IMR-90 (cell line): ENCODE results near the gene COL6A3. TPM values are rescaled to one million over a fixed set of nuclear protein-coding genes. Genes with fewer than 3 reads are reported as not detected.
A peak's percentile ranks its signal among the peaks of the same experiment; 100 is the strongest.

ENCODE experiments used
- ATAC-seq: fragments of 200-7000 bp; cut with Tn5 transposase; 2 replicates; pipeline ENCODE4 v1.9.1; 2020; ENCODE audit warnings: low read depth, mild to moderate bottlenecking, moderate library complexity
- BruUV-seq: library from RNA; stranded (reverse); fragments of 400-500 nt; replicated peaks from 2 replicates; lab custom pipeline; 2021; lab: Mats Ljungman, UMichigan
- CTCF ChIA-PET: fragments of 300-600 bp; formaldehyde crosslinking; extraction: SDS; loops from one replicate; lab custom pipeline; 2021; ENCODE audit warnings: antibody characterized with exemption; lab: Yijun Ruan, JAX
- POLR2A ChIA-PET: fragments of 300-600 bp; sonication (Branson Sonifier 250); formaldehyde crosslinking; loops from one replicate; lab custom pipeline; 2022; ENCODE audit warnings: antibody characterized with exemption; ENCODE audit not compliant: unreplicated experiment; lab: Charles Lee
- DNase-seq: peaks from one replicate; pipeline ENCODE4 v3.0.0; 2013
- H2AFZ ChIP-seq: replicated peaks from 2 replicates; pipeline ENCODE3; 2013; ENCODE audit warnings: low read length, mild to moderate bottlenecking; ENCODE audit not compliant: poor library complexity
- H2AK5ac ChIP-seq: 2 replicates; pipeline ENCODE4 v1.6.1; 2013; ENCODE audit warnings: low read depth, low read length, inconsistent platforms
- H2AK9ac ChIP-seq: replicated peaks from 2 replicates; pipeline ENCODE3; 2013; ENCODE audit warnings: mild to moderate bottlenecking, low read depth, low read length, moderate library complexity; ENCODE audit not compliant: poor library complexity
- H2BK120ac ChIP-seq: 2 replicates; pipeline ENCODE4 v1.6.1; 2013; ENCODE audit warnings: low read depth, low read length, inconsistent platforms
- H2BK15ac ChIP-seq: 3 replicates; pipeline ENCODE4 v1.6.1; 2013; ENCODE audit warnings: low read depth, low read length, inconsistent platforms
- H2BK20ac ChIP-seq: 2 replicates; pipeline ENCODE4 v1.6.1; 2013; ENCODE audit warnings: low read depth, mild to moderate bottlenecking, inconsistent platforms, low read length, moderate library complexity
- H2BK5ac ChIP-seq: 2 replicates; pipeline ENCODE4 v1.6.1; 2013; ENCODE audit warnings: mild to moderate bottlenecking, low read depth, low read length, inconsistent platforms; ENCODE audit not compliant: poor library complexity, severe bottlenecking
- H3K14ac ChIP-seq: replicated peaks from 2 replicates; pipeline ENCODE4 v1.6.1; 2013; ENCODE audit warnings: low read depth, low read length, inconsistent platforms
- H3K18ac ChIP-seq: 2 replicates; pipeline ENCODE4 v1.6.1; 2013; ENCODE audit warnings: low read depth, low read length, control low read depth
- H3K23ac ChIP-seq: 2 replicates; pipeline ENCODE4 v1.6.1; 2013; ENCODE audit warnings: low read depth, low read length, inconsistent platforms
- H3K27ac ChIP-seq: 2 replicates; pipeline ENCODE4 v1.5.1; 2013; ENCODE audit warnings: mild to moderate bottlenecking, control low read depth, low read length; ENCODE audit not compliant: insufficient read depth
- H3K27me3 ChIP-seq: 2 replicates; pipeline ENCODE4 v1.6.1; 2013; ENCODE audit warnings: low read length; ENCODE audit not compliant: control insufficient read depth, insufficient read depth
- H3K36me3 ChIP-seq: 2 replicates; pipeline ENCODE4 v1.6.1; 2013; ENCODE audit warnings: low read length, mixed read lengths; ENCODE audit not compliant: control insufficient read depth, insufficient read depth
- H3K4ac ChIP-seq: 2 replicates; pipeline ENCODE4 v1.6.1; 2013; ENCODE audit warnings: low read depth, low read length, inconsistent platforms
- H3K4me1 ChIP-seq: 2 replicates; pipeline ENCODE4 v1.6.1; 2013; ENCODE audit warnings: low read length, mixed read lengths; ENCODE audit not compliant: control insufficient read depth, insufficient read depth
- H3K4me2 ChIP-seq: 2 replicates; pipeline ENCODE4 v1.6.1; 2013; ENCODE audit warnings: low read depth, mild to moderate bottlenecking, control low read depth, low read length, moderate library complexity
- H3K4me3 ChIP-seq: 2 replicates; pipeline ENCODE4 v1.5.1; 2013; ENCODE audit warnings: low read depth, mild to moderate bottlenecking, control low read depth, low read length, moderate library complexity; ENCODE audit not compliant: insufficient read depth
- H3K56ac ChIP-seq: 2 replicates; pipeline ENCODE4 v1.6.1; 2013; ENCODE audit warnings: low read length, inconsistent platforms; ENCODE audit not compliant: insufficient read depth; ENCODE audit errors: extremely low read depth
- H3K79me1 ChIP-seq, 2 experiments: 2 replicates each; pipeline ENCODE4 v1.6.1; 2013; ENCODE audit warnings: low read length in 2 of 2, inconsistent platforms in 1 of 2, low read depth in 1 of 2
- H3K9ac ChIP-seq: 2 replicates; pipeline ENCODE4 v1.6.1; 2013; ENCODE audit warnings: low read depth, low read length, control low read depth
- H3K9me1 ChIP-seq: 2 replicates; pipeline ENCODE4 v1.6.1; 2013; ENCODE audit warnings: low read length, inconsistent platforms; ENCODE audit not compliant: insufficient read depth
- H3K9me3 ChIP-seq: 2 replicates; pipeline ENCODE4 v1.6.1; 2013; ENCODE audit warnings: low read length; ENCODE audit not compliant: control insufficient read depth, insufficient read depth
- H4K20me1 ChIP-seq: 2 replicates; pipeline ENCODE4 v1.6.1; 2013; ENCODE audit warnings: low read length, inconsistent platforms; ENCODE audit not compliant: insufficient read depth
- H4K5ac ChIP-seq: 2 replicates; pipeline ENCODE4 v1.6.1; 2013; ENCODE audit warnings: mild to moderate bottlenecking, low read depth, low read length, control low read depth
- H4K8ac ChIP-seq, 2 experiments: 2 replicates each; pipeline ENCODE4 v1.6.1; 2013; ENCODE audit warnings: low read depth in 2 of 2, low read length in 2 of 2, control low read depth in 1 of 2, inconsistent platforms in 1 of 2
- H4K91ac ChIP-seq: 2 replicates; pipeline ENCODE4 v1.6.1; 2013; ENCODE audit warnings: low read depth, low read length, inconsistent platforms; ENCODE audit not compliant: insufficient read depth
- MAFK ChIP-seq: IDR thresholded peaks from 2 replicates; pipeline ENCODE4 v1.6.1; 2012; ENCODE audit warnings: low read depth, low read length, improper control_type of control experiment
- WGBS, 2 experiments: methylation state at CpG; one replicate each; pipeline versions ENCODE4 v1.1.5 to v1.1.7; 2013; ENCODE audit warnings: missing lambda C conversion rate in 2 of 2; ENCODE audit not compliant: insufficient read length in 1 of 2; ENCODE audit errors: extremely low coverage in 2 of 2; 5-methylcytosine and 5-hydroxymethylcytosine counted together
- dilution Hi-C: fragments of 300-500 bp; cut with HindIII; formaldehyde crosslinking; loops from one replicate; pipeline ENCODE4 v1.14.3; 2018; ENCODE audit warnings: low sequenced_read_pairs; ENCODE audit not compliant: unreplicated experiment
- in situ Hi-C: fragments of 300-500 bp; cut with MboI; formaldehyde crosslinking; loops from 3 replicates; pipeline ENCODE4 v1.14.3; 2019; ENCODE audit warnings: low sequenced_read_pairs, inconsistent platforms, mixed read lengths
- intact Hi-C: fragments of 100-400 bp; cut with micrococcal nuclease; formaldehyde crosslinking; loops from 2 replicates; pipeline ENCODE4 v1.10.0; 2022
- polyA plus RNA-seq, 3 experiments: library from polyadenylated mRNA; depleted of rRNA; stranded (reverse); fragments of >200 nt; gene quantifications; 2 replicates each; pipeline ENCODE4 v1.2.3, GENCODE V29; 2012; ENCODE audit warnings: low replicate concordance in 1 of 3
- total RNA-seq: library from RNA; depleted of rRNA; stranded (reverse); fragments of >200 nt; gene quantifications from 2 replicates; pipeline ENCODE4 v1.2.3, GENCODE V29; 2012

The COL6A3 gene
- total and polyA plus RNA-seq, 2 of the 4 experiments (the other 2 are of a cell fraction), result 964 to 1,855 TPM

DNA sequence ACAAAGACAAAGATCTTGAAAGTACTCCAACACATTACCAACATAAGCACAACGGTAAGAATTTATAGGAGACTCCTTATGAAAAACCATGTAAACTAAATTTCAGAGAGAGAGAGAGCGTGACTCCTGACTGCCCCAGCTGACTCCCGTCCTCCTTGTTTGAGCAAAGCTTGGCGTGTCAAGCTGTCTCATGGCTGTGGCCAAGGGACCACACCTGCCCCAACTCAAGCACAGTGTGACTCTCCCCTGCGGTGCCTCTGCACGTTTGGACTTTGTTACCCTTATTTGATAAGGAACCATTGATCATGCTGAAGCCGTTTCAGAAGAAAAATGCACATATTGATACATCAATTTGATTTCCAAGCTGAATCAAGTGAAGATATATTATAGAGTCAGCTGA is 124.8 kb downstream of the COL6A3 start:
- no TSS peak for BruUV-seq
- no peak overlapping the region for H3K4me2 ChIP-seq
- POLR2A ChIA-PET, result no interaction called here

More for the DNA sequence above, 124.8 kb downstream of the COL6A3 start:
- Histone ChIP-seq H4K5ac (peak overlapping the region; percentile 72), H2AK5ac (peak overlapping the region; percentile 97), H3K79me1 (peaks cover 0 to 16% of the 10 kb centered on the region in 2 experiments; a peak in 2 of 4 replicates), H3K56ac (no peak overlapping the region), H4K91ac (peak overlapping the region; percentile 95), H3K4me1 (peaks cover 11% of the 10 kb centered on the region), H2BK5ac (peak overlapping the region; percentile 59), H3K4ac (peak overlapping the region; percentile 87), H2AFZ (no peak overlapping the region), H3K4me3 (no peak overlapping the region), H3K36me3 (no peaks in the 10 kb centered on the region), H3K14ac (peak overlapping the region; percentile 53; the same call in 1 of the 2 replicates), H4K20me1 (no peaks in the 10 kb centered on the region), H3K27me3 (no peaks in the 10 kb centered on the region), H2BK20ac (peak overlapping the region; percentile 81), H3K9ac (no peak overlapping the region), H3K18ac (peak overlapping the region; percentile 71), H3K9me3 (peaks cover 4% of the 10 kb centered on the region; the same call in 1 of the 2 replicates), H2BK120ac (peak overlapping the region; percentile 92), H3K9me1 (peaks cover 11% of the 10 kb centered on the region), H2BK15ac (peak overlapping the region; percentile 95; the same call in 2 of the 3 replicates), H4K8ac (peak overlapping the region; percentile 57 to 82; a peak in 3 of 4 replicates), H2AK9ac (no peak overlapping the region), H3K27ac (peak overlapping the region; percentile 48), H3K23ac (peak overlapping the region; percentile 84; the same call in 1 of the 2 replicates)
- ATAC-seq (no peak), DNase-seq (no peak)
- intact Hi-C loops (no loop called here), dilution Hi-C loops (no loop called here), in situ Hi-C loops (no loop called here)
- CTCF ChIA-PET, result no interaction called here
- no peak for TF ChIP-seq MAFK
- 60% methylated on average over 2 of the region's 7 CpGs; no CpG with 5 or more reads in 1 of the 2 experiments for WGBS, 2 experiments
